ENCODE measurements around the gene ARG2. TPM values are rescaled to one million over a fixed set of nuclear protein-coding genes. Genes with fewer than 3 reads are reported as not detected.

Gene ARG2
- total RNA-seq, 1 donor = 11.2 TPM

- no peak overlapping the region for H3K27ac ChIP-seq (ENCODE audit: low read depth, low read length)
- TF ChIP-seq CTCF (IDR thresholded peaks at IDR 0.05; ENCODE audit: extremely low read depth, low read depth, low read length) = no peak
- H3K27me3 ChIP-seq (ENCODE audit: insufficient read depth, low read length) = peaks cover 7% of the 10 kb centered on the region
- H3K4me3 ChIP-seq (ENCODE audit: insufficient read depth, low read length) = no peak overlapping the region
- no peaks in the 10 kb centered on the region for H3K9me3 ChIP-seq (ENCODE audit: low read depth, low read length)
- no peak for DNase-seq (ENCODE audit: insufficient read length, low spot score, missing footprints)
- H4K20me1 ChIP-seq (ENCODE audit: insufficient read depth, low read length) = no peaks in the 10 kb centered on the region
- no peak overlapping the region for H2AFZ ChIP-seq (ENCODE audit: low read length)
- H3K36me3 ChIP-seq (ENCODE audit: insufficient read depth, low read length) = no peaks in the 10 kb centered on the region
- no peak overlapping the region for H3K4me2 ChIP-seq (ENCODE audit: insufficient read depth, low read length)
- no peaks in the 10 kb centered on the region for H3K79me2 ChIP-seq (ENCODE audit: insufficient read depth, low read length)
- no peaks in the 10 kb centered on the region for H3K4me1 ChIP-seq (ENCODE audit: insufficient read depth, low read length)
Measured at GRCh38 chr14:67610491-67610890, 9.2 kb upstream of the ARG2 start.

- peaks cover 21% of the 10 kb centered on the region for H3K4me1 ChIP-seq (ENCODE audit: insufficient read depth, low read length)
- no peaks in the 10 kb centered on the region for H3K27me3 ChIP-seq (ENCODE audit: insufficient read depth, low read length)
- H3K36me3 ChIP-seq (ENCODE audit: insufficient read depth, low read length) = no peaks in the 10 kb centered on the region
- TF ChIP-seq CTCF (IDR thresholded peaks at IDR 0.05; ENCODE audit: extremely low read depth, low read depth, low read length) = peak; percentile 76
- peak; percentile 89 for DNase-seq (ENCODE audit: insufficient read length, low spot score, missing footprints)
- H3K4me2 ChIP-seq (ENCODE audit: insufficient read depth, low read length) = no peak overlapping the region
- H2AFZ ChIP-seq (ENCODE audit: low read length) = no peak overlapping the region
- H3K9me3 ChIP-seq (ENCODE audit: low read depth, low read length) = no peaks in the 10 kb centered on the region
- H4K20me1 ChIP-seq (ENCODE audit: insufficient read depth, low read length) = no peaks in the 10 kb centered on the region
- peak overlapping the region; percentile 50 for H3K27ac ChIP-seq (ENCODE audit: low read depth, low read length)
- H3K79me2 ChIP-seq (ENCODE audit: insufficient read depth, low read length) = no peaks in the 10 kb centered on the region
- no peak overlapping the region for H3K4me3 ChIP-seq (ENCODE audit: insufficient read depth, low read length)
Measured at GRCh38 chr14:67618617-67619063, 1.1 kb upstream of the ARG2 start.

GRCh38 chr14:67620217-67620785, 581 bp downstream of the ARG2 start:
- peak overlapping the region; percentile 96 for H3K4me2 ChIP-seq (ENCODE audit: insufficient read depth, low read length)
- no peak overlapping the region for H3K27ac ChIP-seq (ENCODE audit: low read depth, low read length)
- H3K4me3 ChIP-seq (ENCODE audit: insufficient read depth, low read length) = peak overlapping the region; percentile 81
- no peaks in the 10 kb centered on the region for H3K9me3 ChIP-seq (ENCODE audit: low read depth, low read length)
- TF ChIP-seq CTCF (IDR thresholded peaks at IDR 0.05; ENCODE audit: extremely low read depth, low read depth, low read length) = no peak
- H2AFZ ChIP-seq (ENCODE audit: low read length) = peak overlapping the region; percentile 93
- no peaks in the 10 kb centered on the region for H3K36me3 ChIP-seq (ENCODE audit: insufficient read depth, low read length)
- H3K79me2 ChIP-seq (ENCODE audit: insufficient read depth, low read length) = no peaks in the 10 kb centered on the region
- H3K27me3 ChIP-seq (ENCODE audit: insufficient read depth, low read length) = no peaks in the 10 kb centered on the region
- no peaks in the 10 kb centered on the region for H4K20me1 ChIP-seq (ENCODE audit: insufficient read depth, low read length)
- H3K4me1 ChIP-seq (ENCODE audit: insufficient read depth, low read length) = peaks cover 21% of the 10 kb centered on the region
- no peak for DNase-seq (ENCODE audit: insufficient read length, low spot score, missing footprints)

- Histone ChIP-seq H3K27ac (ENCODE audit: low read depth, low read length) (peak overlapping the region; percentile 61), H2AFZ (ENCODE audit: low read length) (peak overlapping the region; percentile 70), H3K9me3 (ENCODE audit: low read depth, low read length) (no peaks in the 10 kb centered on the region), H3K27me3 (ENCODE audit: insufficient read depth, low read length) (no peaks in the 10 kb centered on the region), H3K4me3 (ENCODE audit: insufficient read depth, low read length) (no peak overlapping the region), H3K79me2 (ENCODE audit: insufficient read depth, low read length) (no peaks in the 10 kb centered on the region), H3K4me1 (ENCODE audit: insufficient read depth, low read length) (peaks cover 21% of the 10 kb centered on the region), H3K36me3 (ENCODE audit: insufficient read depth, low read length) (no peaks in the 10 kb centered on the region), H3K4me2 (ENCODE audit: insufficient read depth, low read length) (peak overlapping the region; percentile 51), H4K20me1 (ENCODE audit: insufficient read depth, low read length) (no peaks in the 10 kb centered on the region)
- no peak for TF ChIP-seq CTCF (IDR thresholded peaks at IDR 0.05; ENCODE audit: extremely low read depth, low read depth, low read length)
- DNase-seq (ENCODE audit: insufficient read length, low spot score, missing footprints) = peak; percentile 92
Measured at GRCh38 chr14:67622675-67623074, 3.0 kb downstream of the ARG2 start.
